Esophagus muscularis mucosa (tissue), 3 donors: ENCODE measurements around the gene SIGLECL1.

Experiments
- POLR2AphosphoS5 ChIP-seq, 2 donors: sonication (generic); formaldehyde crosslinking; IDR thresholded peaks; one replicate each; pipeline ENCODE4 v1.6.1; 2017; ENCODE audit warnings: antibody characterized with exemption in 2 of 2
- TF ChIP-seq, protein P1 (sequence below), 3 experiments: fragments of 200-600 bp in 2 of 3; fragments of 450-650 bp in 1 of 3; sonication (generic) in 2 of 3; IDR thresholded peaks; one replicate each; pipeline ENCODE4 v1.5.1; 2017 to 2019; ENCODE audit warnings: antibody characterized with exemption in 3 of 3, mild to moderate bottlenecking in 2 of 3, moderate library complexity in 1 of 3

DNA sequence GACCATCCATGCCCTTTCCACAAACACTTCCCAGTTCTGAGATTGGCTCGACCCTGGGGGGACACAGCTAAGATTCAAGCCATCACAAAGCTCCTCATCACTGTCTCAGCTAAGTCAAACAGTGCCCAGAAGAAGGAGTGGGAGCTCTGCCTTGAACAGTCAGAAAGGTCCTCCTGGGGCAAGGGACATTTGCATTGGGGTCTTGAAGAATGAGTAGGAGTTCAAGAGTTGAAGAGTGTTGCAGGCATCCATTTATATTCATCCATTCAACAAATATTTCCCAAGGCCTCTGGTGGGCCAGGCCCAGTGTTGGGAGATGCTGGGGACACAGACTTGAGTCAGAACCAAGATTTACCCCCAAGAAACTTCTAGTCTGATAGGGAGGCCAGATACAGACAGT lies 67.1 kb downstream of the SIGLECL1 start:
- TF ChIP-seq, protein P1, sequence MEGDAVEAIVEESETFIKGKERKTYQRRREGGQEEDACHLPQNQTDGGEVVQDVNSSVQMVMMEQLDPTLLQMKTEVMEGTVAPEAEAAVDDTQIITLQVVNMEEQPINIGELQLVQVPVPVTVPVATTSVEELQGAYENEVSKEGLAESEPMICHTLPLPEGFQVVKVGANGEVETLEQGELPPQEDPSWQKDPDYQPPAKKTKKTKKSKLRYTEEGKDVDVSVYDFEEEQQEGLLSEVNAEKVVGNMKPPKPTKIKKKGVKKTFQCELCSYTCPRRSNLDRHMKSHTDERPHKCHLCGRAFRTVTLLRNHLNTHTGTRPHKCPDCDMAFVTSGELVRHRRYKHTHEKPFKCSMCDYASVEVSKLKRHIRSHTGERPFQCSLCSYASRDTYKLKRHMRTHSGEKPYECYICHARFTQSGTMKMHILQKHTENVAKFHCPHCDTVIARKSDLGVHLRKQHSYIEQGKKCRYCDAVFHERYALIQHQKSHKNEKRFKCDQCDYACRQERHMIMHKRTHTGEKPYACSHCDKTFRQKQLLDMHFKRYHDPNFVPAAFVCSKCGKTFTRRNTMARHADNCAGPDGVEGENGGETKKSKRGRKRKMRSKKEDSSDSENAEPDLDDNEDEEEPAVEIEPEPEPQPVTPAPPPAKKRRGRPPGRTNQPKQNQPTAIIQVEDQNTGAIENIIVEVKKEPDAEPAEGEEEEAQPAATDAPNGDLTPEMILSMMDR (IDR thresholded peaks at IDR 0.05), result no peak
- TF ChIP-seq POLR2AphosphoS5 (IDR thresholded peaks at IDR 0.05), result no peak
